K562 (cell line): ENCODE results near the gene MEOX2. TPM values are rescaled to one million over a fixed set of nuclear protein-coding genes. Genes with fewer than 3 reads are reported as not detected.

ENCODE experiments used
- ATAC-seq: fragments of 200-7000 bp; cut with Tn5 transposase; 3 replicates; pipeline ENCODE4 v1.9.1; 2020; ENCODE audit warnings: moderate library complexity
- BruUV-seq: library from RNA; stranded (reverse); fragments of 400-500 nt; replicated peaks from 2 replicates; lab custom pipeline; 2021; lab: Mats Ljungman, UMichigan
- CTCF ChIA-PET: fragments of 300-600 bp; formaldehyde crosslinking; extraction: SDS; loops from one replicate; lab custom pipeline; 2021; ENCODE audit warnings: low intra/inter-chr PET ratio; lab: Yijun Ruan, JAX
- POLR2A ChIA-PET: fragments of 300-600, 350-650 bp; sonication (Branson Sonifier 250); formaldehyde crosslinking; extraction: SDS; loops from one replicate; lab custom pipeline; 2021; ENCODE audit warnings: antibody characterized with exemption, inconsistent platforms; lab: Yijun Ruan, JAX
- DNase-seq, 4 experiments: peaks; one replicate each; pipeline versions ENCODE4 v3.0.0 to v3.0.0-alpha.2; 2011 to 2018; ENCODE audit warnings: low spot score in 3 of 4, mixed read lengths in 3 of 4; ENCODE audit errors: extremely low read depth in 1 of 4
- FAIRE-seq: peaks from 2 replicates; lab custom pipeline; 2011; peaks lifted over from hg19 to GRCh38; lab: Jason Lieb, UNC
- H2AFZ ChIP-seq: 2 replicates; pipeline ENCODE4 v1.6.0; 2011; ENCODE audit warnings: low read depth, low read length, control low read depth, inconsistent platforms
- H3K27ac ChIP-seq: fragments of 200-600 bp; 3 replicates; pipeline ENCODE4 v1.8.0; 2011; ENCODE audit warnings: low read depth, mild to moderate bottlenecking, control low read depth, inconsistent platforms, low read length, moderate library complexity, mixed read lengths; ENCODE audit errors: extremely low read depth
- H3K27me3 ChIP-seq, 2 experiments: fragments of 300-600 bp in 1 of 2; 2 replicates in 1 of 2; 3 replicates in 1 of 2; pipeline versions ENCODE4 v1.6.0 to v1.8.0; 2011; ENCODE audit warnings: inconsistent platforms in 2 of 2, low read length in 2 of 2, mild to moderate bottlenecking in 1 of 2, mixed read lengths in 1 of 2, moderate library complexity in 1 of 2; ENCODE audit not compliant: control insufficient read depth in 2 of 2, insufficient read depth in 2 of 2
- H3K36me3 ChIP-seq: fragments of 300-600 bp; 3 replicates; pipeline ENCODE4 v1.8.0; 2011; ENCODE audit warnings: mild to moderate bottlenecking, low read length, inconsistent platforms; ENCODE audit not compliant: control insufficient read depth, insufficient read depth
- H3K4me1 ChIP-seq, 2 experiments: fragments of 200-600 bp in 1 of 2; replicated peaks in 1 of 2; 2 replicates in 1 of 2; 3 replicates in 1 of 2; pipeline versions ENCODE4 v1.5.1 to v1.8.0; 2011; ENCODE audit warnings: inconsistent platforms in 2 of 2, low read length in 2 of 2, mild to moderate bottlenecking in 1 of 2, mixed read lengths in 1 of 2, moderate library complexity in 1 of 2; ENCODE audit not compliant: control insufficient read depth in 2 of 2, insufficient read depth in 2 of 2
- H3K4me2 ChIP-seq: 2 replicates; pipeline ENCODE4 v1.6.1; 2011; ENCODE audit warnings: low read length, control low read depth, inconsistent platforms, mixed read lengths; ENCODE audit not compliant: insufficient read depth
- H3K4me3 ChIP-seq: fragments of 200-600 bp; sonication (generic), shearing (Covaris generic); 2 replicates; pipeline ENCODE4 v1.5.1; 2016; ENCODE audit warnings: control low read depth, inconsistent platforms
- H3K79me2 ChIP-seq: fragments of 200-600 bp; 3 replicates; pipeline ENCODE4 v1.8.0; 2011; ENCODE audit warnings: low read length, inconsistent platforms; ENCODE audit not compliant: control insufficient read depth, insufficient read depth
- H3K9ac ChIP-seq, 2 experiments: 2 replicates each; pipeline versions ENCODE4 v1.6.0 to v1.6.1; 2011; ENCODE audit warnings: low read depth in 2 of 2, low read length in 2 of 2, control low read depth in 1 of 2, inconsistent platforms in 1 of 2, mild to moderate bottlenecking in 1 of 2, mixed read lengths in 1 of 2; ENCODE audit not compliant: insufficient read depth in 1 of 2
- H3K9me1 ChIP-seq: one replicate; pipeline ENCODE4 v1.6.0; 2011; ENCODE audit warnings: inconsistent platforms, mild to moderate bottlenecking, low read length, moderate library complexity; ENCODE audit not compliant: control insufficient read depth, insufficient read depth
- H3K9me3 ChIP-seq: replicated peaks from 2 replicates; pipeline ENCODE4 v1.5.1; 2011; ENCODE audit warnings: low read depth, low read length, inconsistent platforms; ENCODE audit not compliant: control insufficient read depth, insufficient read depth
- H4K20me1 ChIP-seq: replicated peaks from 2 replicates; pipeline ENCODE4 v1.6.1; 2011; ENCODE audit warnings: low read length, inconsistent platforms, mixed read lengths; ENCODE audit not compliant: control insufficient read depth, insufficient read depth
- RBM34 ChIP-seq: fragments of 200-400 bp; formaldehyde crosslinking; IDR thresholded peaks from 2 replicates; pipeline ENCODE4 v1.6.1; 2018; ENCODE audit warnings: low read length, borderline replicate concordance; ENCODE audit not compliant: insufficient read depth
- RBM39 ChIP-seq: fragments of 200-400 bp; formaldehyde crosslinking; optimal IDR thresholded peaks from 2 replicates; pipeline ENCODE3; 2018; ENCODE audit warnings: low read depth, low read length
- RUNX1 ChIP-seq: sonication (generic); IDR thresholded peaks from 2 replicates; pipeline ENCODE4 v1.6.1; 2016; ENCODE audit warnings: antibody characterized with exemption, low read depth
- THRB ChIP-seq: fragments of 450-650 bp; formaldehyde crosslinking; conservative IDR thresholded peaks from 2 replicates; pipeline ENCODE4 v1.4.0; 2022; ENCODE audit warnings: mild to moderate bottlenecking, missing genetic modification characterization
- ZNF592 ChIP-seq: fragments of 450-650 bp; IDR thresholded peaks from 2 replicates; pipeline ENCODE4 v1.6.1; 2017; ENCODE audit warnings: antibody characterized with exemption, mild to moderate bottlenecking
- ZNF764 ChIP-seq: fragments of 250-450 bp; sonication (Bioruptor Pico); IDR thresholded peaks from 2 replicates; pipeline ENCODE4 v1.4.0; 2020; ENCODE audit warnings: low read depth, mild to moderate bottlenecking, moderate library complexity
- WGBS: fragments of 100-300 bp; shearing (Covaris generic); methylation state at CpG from one replicate; pipeline ENCODE4 v1.1.6; 2016; ENCODE audit warnings: low coverage, mixed read lengths; ENCODE audit not compliant: insufficient coverage; ENCODE audit errors: missing lambda C conversion rate; 5-methylcytosine and 5-hydroxymethylcytosine counted together
- in situ Hi-C: fragments of 300-500 bp; cut with MboI; formaldehyde crosslinking; loops from 4 replicates; pipeline ENCODE4 v1.15.0; 2018; ENCODE audit warnings: inconsistent platforms, mixed read lengths
- intact Hi-C: fragments of 100-400 bp; cut with micrococcal nuclease; formaldehyde crosslinking; loops from 2 replicates; pipeline ENCODE4 v1.14.2; 2022
- polyA plus RNA-seq, 8 experiments: library from polyadenylated mRNA; depleted of rRNA in 4 of 8; stranded (reverse) in 5 of 8; unstranded in 3 of 8; fragments of >200 nt; fragmentation: Nextera tagmentation in 2 of 8; fragmentation: Illumina TruSeq in 1 of 8; extraction: Ambion mirVana in 2 of 8; extraction: Trizol in 1 of 8; gene quantifications; 2 replicates each; pipeline versions ENCODE4 v1.2.1 to v1.2.3, GENCODE V29; 2011 to 2014; ENCODE audit warnings: inconsistent platforms in 1 of 8, missing spikeins in 1 of 8
- total RNA-seq, 7 experiments: library from RNA; depleted of rRNA in 6 of 7; stranded (reverse); fragments of >200 nt in 6 of 7; fragmentation: Illumina TruSeq in 2 of 7; extraction: Trizol in 2 of 7; gene quantifications; 2 replicates each; pipeline versions ENCODE4 v1.2.1 to v1.2.3, GENCODE V29; 2011 to 2021; ENCODE audit warnings: low replicate concordance in 1 of 7
- TF ChIP-seq, protein P1 (sequence below): fragments of 450-650 bp; IDR thresholded peaks from 2 replicates; pipeline ENCODE4 v1.6.1; 2018; ENCODE audit warnings: mild to moderate bottlenecking, low read depth; ENCODE audit not compliant: partially characterized antibody
- TF ChIP-seq, protein P2 (sequence below): conservative IDR thresholded peaks from 2 replicates; pipeline ENCODE4 v1.6.1; 2011; ENCODE audit warnings: low read depth, mild to moderate bottlenecking, low read length; ENCODE audit not compliant: control insufficient read depth
- TF ChIP-seq, protein P3 (sequence below): sonication (generic); formaldehyde crosslinking; IDR thresholded peaks from 2 replicates; pipeline ENCODE4 v1.8.1; 2022; ENCODE audit warnings: missing genetic modification reagents

The MEOX2 gene
- total and polyA plus RNA-seq, 9 of the 15 experiments (the other 6 are each of a cell fraction or from before 2014, with no cell fraction given): not detected

DNA sequence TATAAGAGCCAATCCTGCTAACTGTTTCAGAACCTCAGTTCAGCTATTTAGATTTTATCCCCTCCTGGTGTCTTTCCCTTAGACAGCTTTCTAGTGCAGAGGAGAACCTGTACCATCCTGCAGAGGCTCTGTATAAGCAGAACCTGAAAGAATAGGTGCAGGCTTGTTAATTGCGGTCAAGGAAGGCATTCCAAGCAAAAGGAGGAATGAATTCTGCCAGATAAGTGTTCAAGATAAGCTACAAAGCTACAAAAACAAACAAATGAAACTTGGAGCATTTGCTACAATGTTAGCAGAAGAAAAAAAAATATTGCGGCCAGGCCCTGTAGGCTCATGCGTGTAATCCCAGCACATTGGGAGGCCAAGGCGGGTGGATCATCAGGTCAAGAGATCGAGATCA lies 92.0 kb downstream of the MEOX2 start:
- WGBS: 0% methylated on average over 5 of the region's 5 CpGs
- TF ChIP-seq, protein P1, sequence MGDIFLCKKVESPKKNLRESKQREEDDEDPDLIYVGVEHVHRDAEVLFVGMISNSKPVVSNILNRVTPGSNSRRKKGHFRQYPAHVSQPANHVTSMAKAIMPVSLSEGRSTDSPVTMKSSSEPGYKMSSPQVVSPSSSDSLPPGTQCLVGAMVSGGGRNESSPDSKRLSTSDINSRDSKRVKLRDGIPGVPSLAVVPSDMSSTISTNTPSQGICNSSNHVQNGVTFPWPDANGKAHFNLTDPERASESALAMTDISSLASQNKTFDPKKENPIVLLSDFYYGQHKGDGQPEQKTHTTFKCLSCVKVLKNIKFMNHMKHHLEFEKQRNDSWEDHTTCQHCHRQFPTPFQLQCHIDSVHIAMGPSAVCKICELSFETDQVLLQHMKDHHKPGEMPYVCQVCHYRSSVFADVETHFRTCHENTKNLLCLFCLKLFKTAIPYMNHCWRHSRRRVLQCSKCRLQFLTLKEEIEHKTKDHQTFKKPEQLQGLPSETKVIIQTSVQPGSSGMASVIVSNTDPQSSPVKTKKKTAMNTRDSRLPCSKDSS: no peak
- TF ChIP-seq THRB (CRISPR knock-in tag) (no peak), RBM34 (no peak), ZNF764 (CRISPR knock-in tag) (no peak), ZNF592 (no peak), RBM39 (no peak), RUNX1 (no peak)
- TF ChIP-seq, protein P2, sequence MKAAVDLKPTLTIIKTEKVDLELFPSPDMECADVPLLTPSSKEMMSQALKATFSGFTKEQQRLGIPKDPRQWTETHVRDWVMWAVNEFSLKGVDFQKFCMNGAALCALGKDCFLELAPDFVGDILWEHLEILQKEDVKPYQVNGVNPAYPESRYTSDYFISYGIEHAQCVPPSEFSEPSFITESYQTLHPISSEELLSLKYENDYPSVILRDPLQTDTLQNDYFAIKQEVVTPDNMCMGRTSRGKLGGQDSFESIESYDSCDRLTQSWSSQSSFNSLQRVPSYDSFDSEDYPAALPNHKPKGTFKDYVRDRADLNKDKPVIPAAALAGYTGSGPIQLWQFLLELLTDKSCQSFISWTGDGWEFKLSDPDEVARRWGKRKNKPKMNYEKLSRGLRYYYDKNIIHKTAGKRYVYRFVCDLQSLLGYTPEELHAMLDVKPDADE: no peak
- TF ChIP-seq, protein P3, sequence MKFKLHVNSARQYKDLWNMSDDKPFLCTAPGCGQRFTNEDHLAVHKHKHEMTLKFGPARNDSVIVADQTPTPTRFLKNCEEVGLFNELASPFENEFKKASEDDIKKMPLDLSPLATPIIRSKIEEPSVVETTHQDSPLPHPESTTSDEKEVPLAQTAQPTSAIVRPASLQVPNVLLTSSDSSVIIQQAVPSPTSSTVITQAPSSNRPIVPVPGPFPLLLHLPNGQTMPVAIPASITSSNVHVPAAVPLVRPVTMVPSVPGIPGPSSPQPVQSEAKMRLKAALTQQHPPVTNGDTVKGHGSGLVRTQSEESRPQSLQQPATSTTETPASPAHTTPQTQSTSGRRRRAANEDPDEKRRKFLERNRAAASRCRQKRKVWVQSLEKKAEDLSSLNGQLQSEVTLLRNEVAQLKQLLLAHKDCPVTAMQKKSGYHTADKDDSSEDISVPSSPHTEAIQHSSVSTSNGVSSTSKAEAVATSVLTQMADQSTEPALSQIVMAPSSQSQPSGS (CRISPR knock-in tag): no peak

More for the DNA sequence above, 92.0 kb downstream of the MEOX2 start:
- POLR2A ChIA-PET: no interaction called here
- Histone ChIP-seq H3K9ac (no peak overlapping the region), H3K9me1 (no peaks in the 10 kb centered on the region), H2AFZ (no peak overlapping the region), H3K9me3 (no peaks in the 10 kb centered on the region; the same call in 1 of the 2 replicates), H3K36me3 (no peaks in the 10 kb centered on the region), H3K4me2 (no peak overlapping the region), H3K79me2 (no peaks in the 10 kb centered on the region), H3K4me3 (no peak overlapping the region), H3K27me3 (no peaks in the 10 kb centered on the region), H3K4me1 (no peaks in the 10 kb centered on the region), H3K27ac (no peak overlapping the region), H4K20me1 (no peaks in the 10 kb centered on the region)
- no peak for FAIRE-seq
- no TSS peak for BruUV-seq
- in situ Hi-C loops: no loop called here
- CTCF ChIA-PET: no interaction called here
- intact Hi-C loops: no loop called here
- ATAC-seq: no peak
- DNase-seq: no peak
